Measurements from ENCODE around the gene PCDHGB7. TPM values are rescaled to one million over a fixed set of nuclear protein-coding genes. Genes with fewer than 3 reads are reported as not detected.

The PCDHGB7 gene
- total RNA-seq, 1 experiment from 2014 or later = 0.54 TPM

- Histone ChIP-seq H3K9ac (ENCODE audit: low read length) (no peak overlapping the region), H3K4me1 (ENCODE audit: control insufficient read depth in 1 of 2, insufficient read depth in 2 of 2, low read length in 2 of 2) (peaks cover 2 to 5% of the 10 kb centered on the region in 2 experiments; a peak in 1 of 4 replicates), H3K27me3 (ENCODE audit: insufficient read depth, low read length) (no peaks in the 10 kb centered on the region), H3K27ac (ENCODE audit: low read depth, low read length) (no peak overlapping the region), H3K4me2 (ENCODE audit: low read length) (no peak overlapping the region), H4K20me1 (ENCODE audit: insufficient read depth) (no peaks in the 10 kb centered on the region), H3K9me3 (ENCODE audit: control insufficient read depth in 1 of 2, insufficient read depth in 1 of 2, low read depth in 1 of 2, low read length in 2 of 2) (no peaks in the 10 kb centered on the region; a peak in 1 of 4 replicates), H3K36me3 (ENCODE audit: control insufficient read depth in 1 of 2, insufficient read depth in 2 of 2, low read length in 2 of 2) (no peaks in the 10 kb centered on the region), H3K4me3 (replicated peaks in 1 of 2; ENCODE audit: low read depth in 1 of 2, low read length in 2 of 2) (no peak overlapping the region), H2AFZ (ENCODE audit: low read depth, low read length, poor library complexity, severe bottlenecking) (no peak overlapping the region), H3K79me2 (ENCODE audit: insufficient read depth, low read length) (no peaks in the 10 kb centered on the region), H3K9me2 (ENCODE audit: insufficient read depth) (no peaks in the 10 kb centered on the region)
- ChIA-PET POLR2A (no interaction called here), RAD21 (ENCODE audit: low non-redundant PET in 1 of 2, low total read pairs in 2 of 2, uncharacterized antibody in 2 of 2, unreplicated experiment in 2 of 2) (no interaction called here), CTCF (interaction anchor here (3.4 kb wide), 1 partner anchor 152 kb away, joined by 73 read pairs; no protein-coding TSS in a partner anchor)
- intact Hi-C loops (cut with micrococcal nuclease) = no loop called here
- BruUV-seq (replicated peaks) = no TSS peak
- no peak for TF ChIP-seq POLR2AphosphoS5 (IDR thresholded peaks at IDR 0.05; ENCODE audit: low read depth, low read length)
- TF ChIP-seq FOSL1 (IDR thresholded peaks at IDR 0.05; ENCODE audit: low read depth) = no peak
- TF ChIP-seq ELF1 (IDR thresholded peaks at IDR 0.05; ENCODE audit: borderline replicate concordance, low read depth) = no peak
- no peak for TF ChIP-seq EZH2 (IDR thresholded peaks at IDR 0.05)
- no peak for TF ChIP-seq CEBPB (IDR thresholded peaks at IDR 0.05; ENCODE audit: low read depth)
- no peak for TF ChIP-seq RAD21 (IDR thresholded peaks at IDR 0.05; ENCODE audit: low read depth)
- TF ChIP-seq ZBTB33 (IDR thresholded peaks at IDR 0.05; ENCODE audit: extremely low read depth, insufficient replicate concordance, low read length) = no peak
- TF ChIP-seq MAX (IDR thresholded peaks at IDR 0.05) = no peak
- no peak for TF ChIP-seq POLR2A (IDR thresholded peaks at IDR 0.05; ENCODE audit: borderline replicate concordance, extremely low read depth, insufficient read depth, insufficient read length)
- TF ChIP-seq CTCF (IDR thresholded peaks at IDR 0.05 in 2 of 3, conservative IDR thresholded peaks at IDR 0.05 in 1 of 3; ENCODE audit: borderline replicate concordance in 1 of 3, insufficient read depth in 1 of 3, low read depth in 2 of 3, low read length in 2 of 3) = no peak
- no peak for TF ChIP-seq YY1 (IDR thresholded peaks at IDR 0.05; ENCODE audit: extremely low read depth, insufficient replicate concordance, low read depth, low read length)
- TF ChIP-seq SRF (IDR thresholded peaks at IDR 0.05; ENCODE audit: low read depth) = no peak
- TF ChIP-seq EGR1 (IDR thresholded peaks at IDR 0.05; ENCODE audit: low read depth) = no peak
- TF ChIP-seq ZFX (IDR thresholded peaks at IDR 0.05) = no peak
- TF ChIP-seq TCF7L2 (IDR thresholded peaks at IDR 0.05; ENCODE audit: borderline replicate concordance, extremely low read depth, insufficient read depth, insufficient read length) = no peak
- TF ChIP-seq CBX3 (IDR thresholded peaks at IDR 0.05; ENCODE audit: low read depth) = no peak
- TF ChIP-seq EZH2phosphoT487 (IDR thresholded peaks at IDR 0.05; ENCODE audit: borderline replicate concordance) = no peak
- TF ChIP-seq JUND (IDR thresholded peaks at IDR 0.05) = no peak
- no peak for TF ChIP-seq ZNF274 (IDR thresholded peaks at IDR 0.05; ENCODE audit: low read depth, low read length)
- TF ChIP-seq REST (IDR thresholded peaks at IDR 0.05; ENCODE audit: low read depth) = no peak
- ATAC-seq = no peak
- DNase-seq (ENCODE audit: low read depth, low spot score) = no peak
These were observed 5.9 kb upstream of the PCDHGB7 start for GRCh38 chr5:141411575-141411974.
